IPS DF 4.7 (cell line): ENCODE data around the gene ARMC8.

Experiments
- DNase-seq: peaks from one replicate; pipeline ENCODE4 v3.0.0-alpha.2; 2013; ENCODE audit warnings: low spot score; ENCODE audit errors: extremely low read depth

Gene ARMC8

DNA sequence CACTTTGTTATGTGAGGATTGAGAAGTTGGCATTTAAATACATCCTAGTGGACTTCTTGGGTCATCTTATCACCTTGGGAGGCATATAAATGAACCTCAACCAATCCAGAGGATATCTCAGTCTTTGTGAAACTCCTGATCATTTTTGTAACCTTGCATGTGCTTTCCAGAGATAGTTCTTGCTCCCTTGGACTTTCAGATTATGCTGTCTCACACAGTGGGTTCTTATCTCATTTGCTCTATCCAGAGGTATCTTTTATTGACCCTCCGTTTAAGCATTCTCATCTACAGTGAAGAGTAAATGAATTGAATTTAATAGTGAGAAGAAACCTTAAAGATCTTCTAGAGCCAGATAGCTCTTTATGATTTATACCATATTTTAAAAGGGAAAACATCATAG is 10.4 kb downstream of the ARMC8 start:
- DNase-seq: no peak

GRCh38 chr3:138199851-138200250 is 12.8 kb downstream of the ARMC8 start:
- no peak for DNase-seq

DNA sequence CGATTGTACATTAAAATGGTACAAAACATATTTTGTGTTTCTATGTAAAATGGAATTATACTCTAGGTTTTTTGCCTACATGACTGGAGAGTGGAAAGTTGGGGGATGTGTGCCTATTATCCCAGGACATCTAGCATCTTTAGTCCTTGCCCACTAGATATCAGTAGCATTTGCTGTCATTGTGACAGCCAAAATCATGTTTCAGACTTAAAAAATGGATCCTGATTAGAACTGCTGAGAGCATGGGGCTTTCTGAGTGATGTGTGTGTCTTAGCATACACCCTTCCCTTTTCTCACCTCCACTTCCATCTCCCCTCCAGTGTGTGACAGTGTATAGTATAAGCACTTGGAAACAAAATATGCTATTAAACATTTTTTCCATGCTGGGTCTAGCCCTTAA is 13.3 kb downstream of the ARMC8 start:
- DNase-seq: no peak

DNA sequence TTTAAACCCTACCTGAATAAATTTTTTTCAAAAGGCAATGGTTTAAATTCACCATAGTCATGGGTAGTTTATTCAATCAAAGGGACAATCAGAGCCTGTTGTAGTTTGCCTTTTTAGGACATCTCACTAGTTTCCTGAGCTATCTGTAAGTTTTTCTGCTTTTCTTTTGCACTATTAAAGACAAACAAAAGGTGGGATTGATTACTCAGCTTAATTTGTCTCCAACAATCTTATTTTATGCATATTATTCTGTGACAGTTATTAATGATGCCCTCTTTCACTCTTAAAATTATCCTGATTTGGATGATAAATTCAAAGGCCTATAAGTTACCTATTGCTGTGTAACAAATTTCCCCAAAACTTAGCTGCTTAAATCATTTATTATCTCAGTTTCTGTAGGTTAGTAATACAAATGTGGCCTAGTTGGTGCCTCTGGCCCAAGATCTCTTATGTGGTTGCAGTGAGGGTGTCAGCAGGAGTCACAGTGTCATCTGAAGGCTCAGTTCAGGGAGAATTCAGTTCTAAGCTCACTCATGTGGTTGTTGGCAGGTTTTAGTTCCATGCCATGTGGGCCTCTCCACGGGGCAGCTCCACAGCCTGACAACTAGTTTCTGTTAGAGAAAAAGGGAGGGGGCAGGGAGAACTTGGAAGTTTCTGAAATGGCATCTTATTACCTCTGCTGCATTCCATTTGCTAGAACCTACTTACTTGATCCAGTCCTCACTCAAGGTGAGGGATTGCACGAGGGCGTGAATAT is 16.0 kb downstream of the ARMC8 start:
- no peak for DNase-seq

GRCh38 chr3:138203938-138204337 is 16.8 kb downstream of the ARMC8 start:
- no peak for DNase-seq

DNA sequence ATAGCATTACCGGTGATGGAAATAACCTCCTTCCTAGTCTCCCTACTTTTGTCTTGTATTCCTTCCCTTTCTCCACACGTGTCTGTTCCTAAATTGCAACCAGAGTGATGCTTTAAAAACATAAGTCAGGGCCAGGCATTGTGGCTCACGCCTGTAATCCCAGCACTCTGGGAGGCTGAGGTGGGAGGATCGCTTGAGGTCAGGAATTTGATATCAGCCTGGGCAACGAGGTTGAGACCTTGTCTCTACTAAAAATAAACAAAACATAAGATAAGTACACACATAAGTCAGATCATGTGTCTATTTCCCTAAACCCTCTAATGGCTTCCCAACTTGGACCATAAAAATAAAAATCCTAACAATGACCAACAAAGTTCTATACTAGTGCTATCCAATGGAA is 18.4 kb downstream of the ARMC8 start:
- DNase-seq: no peak

DNA sequence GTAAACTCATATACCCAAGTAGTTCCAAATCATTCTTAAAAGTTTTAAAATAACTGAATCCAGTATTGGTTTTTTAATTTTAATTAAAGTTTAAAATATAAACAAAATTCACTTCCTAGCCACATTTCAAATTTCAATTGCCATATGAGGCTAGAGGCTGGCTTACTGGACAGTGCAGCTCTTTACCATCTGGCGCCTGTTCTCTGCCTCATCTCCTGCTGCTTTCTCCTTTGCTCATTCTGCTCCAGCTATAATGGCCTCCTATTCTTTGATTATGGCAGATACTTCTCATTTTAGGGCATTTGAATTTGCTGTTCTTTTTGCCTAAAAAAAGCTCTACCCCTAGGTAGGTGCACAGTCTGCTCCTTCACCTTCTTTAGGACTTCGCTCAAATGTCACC is 19.1 kb downstream of the ARMC8 start:
- DNase-seq: no peak

DNA sequence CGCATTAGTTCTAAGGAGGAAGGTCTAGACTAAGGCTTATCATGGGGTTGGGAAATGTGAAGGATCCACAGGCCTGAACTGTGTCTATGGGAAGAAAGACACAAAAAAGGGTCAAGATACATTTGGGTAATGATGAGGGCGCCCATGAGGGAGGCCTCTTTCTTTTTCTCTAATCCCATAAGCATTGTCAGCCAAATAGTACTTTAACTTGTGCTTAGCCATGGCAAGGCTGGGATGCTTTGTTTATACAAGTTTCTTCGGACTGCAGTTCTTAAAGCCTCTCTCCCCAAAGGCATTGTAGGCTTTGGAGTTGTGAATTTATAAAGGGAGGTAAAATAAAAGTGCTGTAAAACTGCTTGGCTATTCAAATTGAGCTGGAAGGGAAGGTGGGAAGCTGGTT is 23.4 kb downstream of the ARMC8 start:
- no peak for DNase-seq

DNA sequence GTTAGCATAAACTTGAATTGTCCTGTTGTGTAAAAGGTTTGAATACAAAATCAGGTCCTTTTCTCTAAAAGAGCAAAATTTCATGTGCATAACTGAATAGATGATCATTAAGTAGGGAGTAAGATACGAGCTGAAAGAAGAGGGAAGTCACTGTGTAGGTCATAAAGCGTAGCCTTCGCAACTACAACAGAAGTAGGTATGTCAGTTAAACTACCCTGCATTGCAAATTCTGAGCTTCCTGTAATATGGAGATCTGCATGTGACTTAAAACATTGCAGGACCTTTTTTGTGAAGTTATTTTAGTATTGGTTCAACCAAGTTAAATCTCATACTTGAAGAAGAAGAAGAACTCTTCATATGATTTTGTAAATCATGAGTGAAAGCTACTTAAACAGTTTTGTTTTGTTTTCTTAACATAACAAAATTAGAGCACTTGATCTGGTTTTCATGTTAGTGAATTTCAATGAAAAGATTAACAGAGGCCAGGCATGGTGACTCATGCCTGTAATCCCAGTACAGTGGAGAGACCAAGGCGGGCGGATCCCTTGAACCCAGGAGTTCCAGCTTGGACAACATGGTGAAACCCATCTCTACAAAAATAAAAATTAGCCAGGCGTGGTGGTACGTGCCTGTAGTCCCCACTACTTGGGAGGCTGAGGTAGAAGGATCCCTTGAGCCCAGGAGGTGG is 26.4 kb downstream of the ARMC8 start:
- DNase-seq: no peak

GRCh38 chr3:138219255-138219654 is 32.2 kb downstream of the ARMC8 start:
- no peak for DNase-seq

- no peak for DNase-seq
Measured at GRCh38 chr3:138220242-138220641, 33.1 kb downstream of the ARMC8 start.

GRCh38 chr3:138220788-138221187 is 33.7 kb downstream of the ARMC8 start:
- no peak for DNase-seq

DNA sequence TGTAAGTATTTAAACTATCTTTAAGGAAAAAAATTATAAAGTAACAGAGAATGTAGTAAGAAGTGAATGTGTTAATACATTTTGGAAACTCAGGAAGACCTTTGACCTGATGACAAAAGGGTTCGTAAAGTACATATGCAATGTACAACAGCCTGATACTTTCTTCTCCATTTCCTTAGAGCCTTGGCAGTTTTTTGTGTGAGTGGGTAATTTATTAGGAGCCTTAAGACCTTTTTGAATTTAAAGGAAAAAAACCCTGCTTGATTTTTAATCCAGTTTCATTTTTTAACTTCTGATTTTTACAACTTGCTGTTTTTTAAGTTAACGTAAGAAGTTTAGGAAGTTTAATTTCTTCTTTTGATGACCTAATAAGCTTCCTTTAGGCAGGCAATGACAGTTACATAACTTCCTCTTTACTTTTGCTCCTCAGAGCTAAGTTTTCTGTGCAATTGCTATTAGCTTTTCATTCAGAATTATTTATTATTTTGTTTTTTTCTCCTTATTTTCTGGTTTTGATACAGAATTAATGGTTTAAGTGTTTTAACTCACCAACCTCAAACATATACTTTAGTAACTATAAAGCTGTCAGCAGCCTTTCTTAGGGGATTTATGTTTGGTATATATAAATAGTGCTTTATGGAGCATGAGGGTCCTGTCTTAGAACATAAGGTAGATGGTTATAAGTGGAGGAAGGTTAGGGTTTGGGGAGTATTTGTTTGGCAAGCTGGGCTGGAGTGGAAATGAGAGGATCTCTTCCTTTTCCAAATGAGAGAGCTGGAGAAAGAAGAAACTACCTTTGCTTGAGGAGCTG is 35.2 kb downstream of the ARMC8 start:
- no peak for DNase-seq

- no peak for DNase-seq
Measured at GRCh38 chr3:138222942-138223287, 35.8 kb downstream of the ARMC8 start.

- no peak for DNase-seq
Measured at GRCh38 chr3:138227650-138228049, 40.5 kb downstream of the ARMC8 start.

- no peak for DNase-seq
Measured at GRCh38 chr3:138230525-138230924, 43.4 kb downstream of the ARMC8 start.

DNA sequence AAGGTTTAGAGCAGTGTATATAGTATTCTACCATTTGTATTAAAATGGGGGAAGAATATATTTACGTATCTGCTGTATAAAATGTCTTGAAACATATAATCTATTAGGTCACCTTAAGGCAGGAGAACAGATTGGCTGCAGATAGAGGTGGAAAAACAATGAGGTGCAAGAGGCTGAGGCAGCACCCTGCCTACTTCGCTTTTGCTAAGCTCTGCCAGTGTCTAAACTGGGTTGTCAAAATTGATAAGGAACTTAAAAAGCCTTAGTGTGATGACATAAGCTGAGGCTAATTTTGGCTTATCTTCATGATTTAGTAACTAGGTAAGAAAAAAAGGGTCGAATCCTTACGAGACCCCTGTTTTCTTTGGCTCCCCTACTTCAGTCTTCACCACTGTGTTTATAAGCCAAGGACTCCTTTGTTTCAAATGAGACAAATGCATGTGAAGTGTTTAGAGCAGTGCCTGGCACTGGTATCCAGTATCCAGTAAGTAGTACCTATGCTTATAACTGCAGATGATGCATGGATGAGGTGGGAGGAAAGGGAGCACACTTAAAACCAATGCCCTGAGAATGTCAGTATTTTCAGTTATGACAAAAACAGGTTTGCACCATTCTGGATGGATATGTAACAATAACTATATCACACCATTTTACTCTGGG is 45.7 kb downstream of the ARMC8 start:
- DNase-seq: no peak

DNA sequence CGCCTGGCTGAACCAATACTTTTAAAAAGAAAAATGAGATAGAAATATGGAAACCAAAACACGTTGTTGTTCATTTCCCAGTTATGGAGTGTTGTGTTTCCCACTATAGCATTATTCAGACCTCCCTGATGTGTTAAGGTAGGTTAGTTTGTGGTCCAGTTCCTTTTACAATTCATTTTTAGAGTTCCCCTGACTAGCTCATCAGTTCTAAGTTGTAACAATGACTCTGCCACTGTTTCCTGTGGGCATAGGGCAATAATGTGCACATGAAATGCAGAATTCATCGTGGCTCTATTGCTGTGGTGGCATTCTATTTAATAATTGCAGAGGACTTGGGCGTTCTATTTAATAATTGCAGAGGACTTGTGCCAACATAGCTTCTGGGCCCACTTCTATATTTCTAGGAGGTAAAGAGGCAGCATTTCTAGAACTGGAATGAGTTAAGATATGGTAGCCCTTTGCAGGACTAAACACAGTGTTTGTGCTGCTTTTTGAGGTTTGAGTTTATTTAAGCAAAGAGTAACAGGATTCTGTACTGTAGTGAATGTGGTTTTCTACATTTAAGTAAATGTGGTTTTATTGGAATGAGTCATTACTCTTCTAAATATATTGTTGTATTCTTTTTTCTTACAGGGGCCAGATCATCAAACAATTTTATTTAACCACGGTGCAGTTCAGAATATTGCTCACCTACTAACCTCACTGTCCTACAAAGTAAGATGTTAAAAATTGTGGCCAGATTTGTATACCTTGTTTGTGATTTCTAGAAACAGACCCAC is 47.5 kb downstream of the ARMC8 start:
- DNase-seq: no peak

- DNase-seq: no peak
Measured at GRCh38 chr3:138238711-138239110, 51.6 kb downstream of the ARMC8 start.

DNA sequence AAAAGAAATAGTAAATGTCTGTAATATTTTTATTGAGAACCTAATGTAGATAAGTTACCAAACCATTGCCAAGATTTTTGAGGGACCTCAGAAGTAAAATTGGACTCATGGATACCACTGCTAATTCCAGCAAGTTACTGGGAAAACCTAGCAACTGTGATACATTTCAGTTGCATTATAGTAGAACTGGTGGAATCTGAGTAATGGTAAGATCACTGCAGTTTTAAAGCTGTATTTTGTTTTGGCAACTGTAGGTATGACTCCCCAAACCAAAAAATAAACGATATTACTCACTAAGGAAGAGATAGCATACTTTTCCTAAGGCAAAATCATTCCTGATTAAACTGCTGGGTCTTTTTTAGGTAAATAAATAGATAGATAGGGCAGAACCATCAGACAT is 54.0 kb downstream of the ARMC8 start:
- no peak for DNase-seq

- DNase-seq: no peak
Measured at GRCh38 chr3:138241676-138242075, 54.6 kb downstream of the ARMC8 start.
